GM20431 (cell line): ENCODE measurements around the gene MUC16.
"Not testable (repeated sequence)": the region's sequence is repeated elsewhere in the genome, so short reads cannot be mapped to it uniquely, and the experiment has no call there.

Experiments used
- in situ Hi-C: fragments of 300-500 bp; cut with MseI, MboI; formaldehyde crosslinking; loops from one replicate; pipeline ENCODE4 v1.15.0; 2020; ENCODE audit warnings: low sequenced_read_pairs; ENCODE audit not compliant: unreplicated experiment

Gene MUC16

DNA sequence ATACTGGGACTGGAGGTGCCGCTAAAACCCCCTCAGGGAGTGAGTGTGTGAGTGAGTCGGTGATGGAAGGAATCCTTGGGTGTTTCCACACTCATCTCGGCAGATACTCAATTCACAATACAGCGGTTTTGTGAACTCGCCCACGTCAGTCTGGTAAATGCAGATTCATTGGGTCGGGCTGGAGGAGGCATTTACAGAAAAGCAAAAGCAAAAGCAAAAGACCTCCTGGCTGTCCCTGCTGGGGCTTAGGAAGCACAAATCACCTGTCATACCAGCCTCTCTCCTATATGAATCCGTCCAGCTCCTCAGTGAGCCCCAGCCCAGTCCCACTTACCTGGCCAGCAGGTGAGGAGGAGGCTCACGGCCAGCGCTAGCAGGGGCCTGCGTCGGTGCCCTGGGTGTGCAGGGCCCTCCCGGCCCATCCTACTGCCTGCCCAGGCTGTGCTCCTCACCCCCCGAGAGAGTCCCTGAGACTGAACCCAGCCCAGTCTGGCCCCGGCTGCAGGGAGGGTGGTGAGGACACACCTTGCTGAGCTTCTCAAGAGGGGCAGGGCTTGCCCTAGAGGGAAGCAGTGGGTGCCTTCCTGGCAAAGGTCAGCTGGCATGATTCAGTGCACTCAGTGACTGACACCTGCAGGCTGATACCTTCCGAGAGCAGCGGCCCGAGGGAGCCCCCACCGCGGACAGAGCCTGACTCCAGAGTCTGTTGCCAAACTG is at the start of gene MUC16:
Gene MUC16, minus strand, starts transcription at position 475 of the 717 bp plus-strand sequence.
- in situ Hi-C loops, result no loop called here

GRCh38 chr19:9058905-9059667 is 48.9 kb upstream of the MUC16 start:
- in situ Hi-C loops, result no loop called here

- in situ Hi-C loops, result no loop called here
Observed at GRCh38 chr19:9057505-9058258, 47.5 kb upstream of the MUC16 start.

GRCh38 chr19:9056131-9056530 is 45.9 kb upstream of the MUC16 start:
- in situ Hi-C loops, result not testable (repeated sequence)

DNA sequence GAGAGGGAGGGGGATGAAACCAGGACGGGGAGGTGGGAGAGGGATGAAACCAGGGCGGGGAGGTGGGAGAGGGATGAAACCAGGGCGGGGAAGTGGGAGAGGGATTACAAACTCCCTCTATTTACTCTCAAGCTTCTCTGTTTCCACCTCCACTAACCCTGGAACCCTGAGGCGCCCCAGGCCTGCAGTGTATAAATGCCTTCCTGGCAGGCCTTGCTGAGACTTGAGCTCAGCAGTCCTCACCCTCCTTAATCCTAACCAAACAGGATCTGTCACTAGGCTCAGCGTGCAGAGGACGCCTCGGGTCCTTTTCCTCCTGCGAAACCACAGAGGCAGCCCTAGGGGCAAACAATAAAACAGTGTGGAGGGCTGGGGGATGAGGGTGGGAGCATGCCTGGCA is 44.6 kb upstream of the MUC16 start:
- in situ Hi-C loops, result no loop called here

DNA sequence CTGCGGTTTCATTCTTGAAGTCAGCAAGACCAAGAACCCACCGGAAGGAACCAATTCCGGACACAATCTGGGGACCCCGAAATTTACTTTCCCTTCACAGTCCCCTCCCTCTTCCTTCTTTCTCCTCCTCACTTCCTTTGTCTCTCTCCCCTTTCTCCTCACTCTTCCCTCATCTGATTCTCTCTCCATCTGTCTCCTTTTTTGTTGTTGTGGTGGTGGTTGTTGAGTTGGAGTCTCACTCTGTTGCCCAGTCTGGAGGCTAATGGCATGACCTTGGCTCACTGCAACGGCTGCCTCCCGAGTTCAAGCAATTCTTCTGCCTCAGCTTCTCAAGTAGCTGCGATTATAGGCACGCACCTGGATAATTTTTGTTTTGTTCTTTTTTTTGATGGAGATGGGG is 44.0 kb upstream of the MUC16 start:
- in situ Hi-C loops, result no loop called here

- in situ Hi-C loops, result not testable (repeated sequence)
Observed at GRCh38 chr19:9053674-9054073, 43.5 kb upstream of the MUC16 start.

GRCh38 chr19:9052894-9053293 is 42.7 kb upstream of the MUC16 start:
- in situ Hi-C loops, result no loop called here

- in situ Hi-C loops, result no loop called here
Observed at GRCh38 chr19:9046694-9047093, 36.5 kb upstream of the MUC16 start.

- in situ Hi-C loops, result no loop called here
Observed at GRCh38 chr19:9044449-9044848, 34.2 kb upstream of the MUC16 start.

GRCh38 chr19:9043524-9043923 is 33.3 kb upstream of the MUC16 start:
- in situ Hi-C loops, result no loop called here

DNA sequence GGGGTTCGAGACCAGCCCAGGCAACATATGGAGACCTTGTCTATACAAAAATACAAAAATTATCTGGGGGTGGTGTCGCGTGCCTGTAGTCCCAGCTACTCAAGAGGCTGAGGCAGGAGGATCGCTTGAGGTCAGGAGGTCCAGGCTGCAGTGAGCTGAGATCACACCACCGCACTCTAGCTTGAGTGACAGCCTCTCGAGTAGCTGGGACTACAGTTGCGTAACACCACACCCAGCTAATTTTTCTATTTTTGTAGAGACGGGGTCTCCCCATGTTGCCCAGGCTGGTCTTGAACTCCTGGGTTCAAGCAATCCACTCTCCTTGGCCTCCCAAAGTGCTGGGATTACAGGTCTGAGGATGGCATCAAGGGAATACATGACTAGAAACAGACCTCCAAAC is 30.8 kb upstream of the MUC16 start:
- in situ Hi-C loops, result no loop called here

DNA sequence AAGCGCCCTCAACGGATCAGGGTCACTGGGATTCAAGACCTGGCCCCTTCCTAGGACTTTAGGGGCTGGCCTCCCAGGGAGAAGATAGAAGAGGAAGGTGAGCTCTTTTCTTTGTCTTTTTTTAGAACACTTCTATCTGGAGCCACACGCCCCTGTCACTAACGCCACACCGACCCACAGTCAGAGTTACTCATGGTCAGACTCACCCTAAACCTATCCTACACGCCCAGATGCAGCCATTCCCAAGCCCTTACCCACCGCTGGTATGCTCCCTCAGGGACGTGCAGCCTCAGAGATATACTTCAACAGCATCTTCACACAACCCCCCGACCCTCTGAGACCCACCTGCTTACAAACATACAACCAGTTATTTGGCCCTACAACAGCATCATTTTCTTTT is 29.9 kb upstream of the MUC16 start:
- in situ Hi-C loops, result no loop called here

DNA sequence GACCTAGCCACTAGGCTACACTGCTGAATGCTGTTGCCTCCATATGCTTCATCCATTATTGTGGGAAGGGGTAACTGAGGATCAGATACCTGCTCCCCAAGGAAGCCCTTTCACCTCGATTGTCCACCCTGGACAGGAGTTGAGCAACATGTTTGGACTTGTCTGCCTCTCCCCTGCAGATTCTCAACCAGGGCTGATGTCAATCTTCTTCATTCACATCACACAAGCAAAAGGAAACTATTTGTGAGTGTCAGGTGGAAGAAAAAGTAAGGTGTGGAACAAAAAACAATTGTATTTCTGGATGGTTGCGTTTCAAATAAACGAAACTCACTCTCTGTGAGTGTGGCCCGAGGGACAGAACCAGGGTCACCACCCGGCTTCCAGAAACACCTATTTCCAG is 29.5 kb upstream of the MUC16 start:
- in situ Hi-C loops, result no loop called here

DNA sequence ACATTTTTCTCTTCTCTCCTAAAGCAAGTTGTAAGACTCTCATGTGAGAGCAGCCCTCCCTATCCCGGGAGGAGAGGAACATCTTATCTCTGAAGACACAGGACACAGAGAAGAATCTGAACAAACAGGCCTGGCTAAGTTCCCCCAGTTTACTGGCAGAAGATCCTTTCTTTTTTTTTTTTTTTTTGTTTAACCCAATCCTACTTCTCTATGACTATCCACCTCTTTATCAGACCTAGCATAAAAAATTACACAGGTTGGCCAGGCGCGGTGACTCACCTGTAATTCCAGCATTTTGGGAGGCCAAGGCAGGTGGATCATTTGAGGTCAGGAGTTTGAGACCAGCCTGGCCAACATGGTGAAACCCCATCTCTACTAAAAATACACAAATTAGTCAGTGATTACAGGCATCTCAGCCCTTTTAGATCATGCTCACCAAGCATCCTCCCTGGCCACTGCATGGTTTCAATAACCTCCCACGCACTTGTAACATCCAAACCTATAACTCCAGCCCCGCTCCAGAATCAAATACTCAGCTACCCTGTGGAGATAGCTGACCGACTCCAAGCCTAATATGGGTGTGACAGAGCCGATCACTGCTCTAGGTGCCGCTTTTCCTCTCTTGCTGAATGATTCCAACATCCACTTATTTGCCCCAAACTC is 27.3 kb upstream of the MUC16 start:
- in situ Hi-C loops, result no loop called here

- in situ Hi-C loops, result no loop called here
Observed at GRCh38 chr19:9032136-9032631, 22.0 kb upstream of the MUC16 start.

DNA sequence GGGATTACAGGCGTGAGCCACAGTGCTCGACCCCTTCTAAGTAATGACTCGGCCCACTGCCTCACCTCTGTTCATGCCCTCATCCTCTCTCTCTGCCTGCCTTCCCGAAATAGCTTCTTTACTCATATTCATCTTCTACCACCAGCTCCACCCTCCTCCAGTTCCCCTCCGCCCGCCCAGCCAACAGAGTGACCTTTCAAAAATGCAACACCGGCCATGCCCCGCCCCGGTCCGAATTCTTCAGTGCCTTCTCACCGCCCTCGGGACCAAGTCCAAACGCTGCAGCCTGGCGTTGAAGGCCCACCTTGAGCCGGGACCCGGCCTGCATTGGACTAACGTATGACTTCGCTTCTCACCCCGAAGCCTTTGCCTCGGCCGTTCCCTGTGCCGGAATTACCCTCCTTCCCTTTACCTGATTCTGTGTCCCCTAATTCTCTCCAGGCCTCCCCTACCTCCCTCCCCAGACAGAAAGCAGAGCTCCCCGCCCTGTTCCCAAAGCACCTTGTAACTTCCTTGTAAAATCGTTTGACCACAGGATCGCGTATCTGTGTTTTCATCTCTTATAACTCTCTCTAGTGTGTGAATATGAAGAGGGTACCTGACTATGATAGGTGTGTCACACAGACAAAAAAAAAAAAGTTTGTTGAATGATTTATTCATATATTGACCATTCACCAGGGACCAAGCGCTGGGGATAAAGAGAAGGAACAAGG is 8.1 kb upstream of the MUC16 start:
- in situ Hi-C loops, result no loop called here

DNA sequence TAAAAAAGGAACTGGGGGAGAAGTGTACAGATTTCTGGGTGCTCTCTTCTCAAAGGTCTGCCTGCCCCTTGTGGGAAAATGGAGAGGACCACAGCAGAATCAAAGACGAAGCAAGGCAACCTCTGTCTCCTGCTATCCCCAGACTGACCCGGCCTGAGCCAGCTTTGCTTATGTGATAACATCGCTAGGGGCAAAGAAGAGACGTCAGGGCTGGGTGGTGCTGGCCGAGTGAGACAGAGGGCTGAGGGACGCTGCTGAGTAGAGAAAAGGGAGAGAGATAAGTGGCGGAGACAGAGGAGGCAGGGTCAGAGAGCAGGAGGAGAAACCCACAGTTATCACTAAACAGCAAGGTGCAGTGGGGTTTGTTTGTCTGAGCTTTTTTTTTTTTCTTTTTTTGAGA is 4.6 kb upstream of the MUC16 start:
- in situ Hi-C loops, result no loop called here

- in situ Hi-C loops, result no loop called here
Observed at GRCh38 chr19:9013988-9014387, 3.8 kb upstream of the MUC16 start.

DNA sequence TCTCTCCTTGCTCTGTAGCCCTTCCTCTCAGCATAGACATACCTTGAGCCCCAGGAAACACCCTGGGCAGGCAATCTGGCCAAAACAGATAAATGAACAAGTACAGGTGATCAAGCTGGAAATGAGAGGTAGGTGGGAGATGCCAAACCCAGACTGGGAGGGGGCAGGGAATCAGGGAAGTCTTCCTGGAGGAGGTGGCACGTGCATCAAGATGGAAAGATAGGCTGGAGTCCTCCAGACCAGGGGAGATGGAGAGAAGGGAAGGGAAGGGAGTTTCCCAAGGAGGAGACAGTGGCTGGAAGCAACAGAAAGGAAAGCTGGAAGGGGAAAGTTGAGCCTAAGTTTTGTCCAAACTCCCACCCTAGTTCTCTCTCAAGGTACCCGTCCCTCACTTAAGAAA is 1.7 kb upstream of the MUC16 start:
- in situ Hi-C loops, result no loop called here
